ENCODE measurements around the gene CDH23. TPM values are rescaled to one million over a fixed set of nuclear protein-coding genes. Genes with fewer than 3 reads are reported as not detected.

The CDH23 gene
- total RNA-seq, 2 experiments from 2014 or later = 4.6 to 5.2 TPM

- Histone ChIP-seq H3K27me3 (ENCODE audit: control insufficient read depth in 1 of 2, insufficient read depth in 2 of 2, low read length in 2 of 2) (no peaks in the 10 kb centered on the region), H3K9me3 (ENCODE audit: control insufficient read depth in 1 of 2, insufficient read depth in 1 of 2, low read length in 2 of 2) (peaks cover 0 to 8% of the 10 kb centered on the region in 2 experiments), H3K36me3 (ENCODE audit: insufficient read depth, low read length) (no peaks in the 10 kb centered on the region), H3K4me1 (ENCODE audit: insufficient read depth, low read length) (peaks cover 3% of the 10 kb centered on the region), H3K27ac (ENCODE audit: low read depth in 1 of 2, low read length in 2 of 2) (no peak overlapping the region), H3K4me3 (ENCODE audit: low read length) (no peak overlapping the region)
- Mint-ChIP-seq H3K4me1 (ENCODE audit: low read depth) (no peaks in the 10 kb centered on the region), H3K27me3 (no peaks in the 10 kb centered on the region), H3K9me3 (no peaks in the 10 kb centered on the region), H3K27ac (no peak overlapping the region), H3K36me3 (ENCODE audit: low read depth) (no peaks in the 10 kb centered on the region), H3K4me3 (no peak overlapping the region)
- ATAC-seq (ENCODE audit: poor library complexity) (no peak), DNase-seq (peak in 2 of 14 experiments; percentile 7)
- ChIA-PET POLR2A (no interaction called here), CTCF (no interaction called here)
- TF ChIP-seq CTCF (IDR thresholded peaks at IDR 0.05) = no peak
- intact Hi-C loops (cut with DNase I, micrococcal nuclease) = no loop called here
These were observed 135.0 kb downstream of the CDH23 start for GRCh38 chr10:71531485-71532446.

- H3K27me3 ChIP-seq (ENCODE audit: control insufficient read depth in 1 of 2, insufficient read depth in 2 of 2, low read length in 2 of 2) = no peaks in the 10 kb centered on the region
- no peak overlapping the region for H3K27ac Mint-ChIP-seq
- H3K4me1 Mint-ChIP-seq (ENCODE audit: low read depth) = no peaks in the 10 kb centered on the region
- intact Hi-C loops (cut with DNase I, micrococcal nuclease) = no loop called here
- H3K4me3 ChIP-seq (ENCODE audit: low read length) = no peak overlapping the region
- TF ChIP-seq CTCF (IDR thresholded peaks at IDR 0.05) = no peak
- no peaks in the 10 kb centered on the region for H3K27me3 Mint-ChIP-seq
- ATAC-seq (ENCODE audit: poor library complexity) = no peak
- H3K36me3 ChIP-seq (ENCODE audit: insufficient read depth, low read length) = no peaks in the 10 kb centered on the region
- POLR2A ChIA-PET = no interaction called here
- H3K27ac ChIP-seq (ENCODE audit: low read depth in 1 of 2, low read length in 2 of 2) = no peak overlapping the region
- H3K9me3 ChIP-seq (ENCODE audit: control insufficient read depth in 1 of 2, insufficient read depth in 1 of 2, low read length in 2 of 2) = peaks cover 0 to 8% of the 10 kb centered on the region in 2 experiments
- CTCF ChIA-PET = no interaction called here
- peaks cover 3% of the 10 kb centered on the region for H3K4me1 ChIP-seq (ENCODE audit: insufficient read depth, low read length)
- H3K9me3 Mint-ChIP-seq = no peaks in the 10 kb centered on the region
- no peak overlapping the region for H3K4me3 Mint-ChIP-seq
- H3K36me3 Mint-ChIP-seq (ENCODE audit: low read depth) = no peaks in the 10 kb centered on the region
- no peak for DNase-seq
These were observed 136.2 kb downstream of the CDH23 start for GRCh38 chr10:71532878-71533277.

DNA sequence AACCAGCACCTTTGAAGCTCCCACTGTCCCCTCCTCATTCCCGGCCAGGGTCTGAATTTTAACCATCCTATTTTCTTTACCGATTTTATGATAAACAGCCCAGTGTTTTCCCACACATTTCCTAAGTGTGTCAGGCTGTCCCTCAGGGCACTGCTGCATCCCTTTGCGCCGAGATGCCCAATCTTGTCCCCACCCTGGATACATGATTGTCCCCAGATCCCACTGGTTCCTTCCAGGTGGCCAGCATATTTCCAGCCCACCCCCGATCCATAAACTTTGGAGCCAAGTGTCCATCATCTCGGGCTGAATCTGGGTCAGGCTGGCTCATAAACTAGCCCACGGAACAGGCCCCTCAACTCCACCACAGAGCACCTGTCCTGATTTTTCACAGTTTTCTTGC, 137.2 kb downstream of the CDH23 start:
- DNase-seq = no peak
- H3K27ac Mint-ChIP-seq = no peak overlapping the region
- intact Hi-C loops (cut with DNase I, micrococcal nuclease) = no loop called here
- Histone ChIP-seq H3K27me3 (ENCODE audit: control insufficient read depth in 1 of 2, insufficient read depth in 2 of 2, low read length in 2 of 2) (no peaks in the 10 kb centered on the region), H3K4me1 (ENCODE audit: insufficient read depth, low read length) (peaks cover 3% of the 10 kb centered on the region), H3K4me3 (ENCODE audit: low read length) (no peak overlapping the region), H3K27ac (ENCODE audit: low read depth in 1 of 2, low read length in 2 of 2) (no peak overlapping the region), H3K36me3 (ENCODE audit: insufficient read depth, low read length) (no peaks in the 10 kb centered on the region), H3K9me3 (ENCODE audit: control insufficient read depth in 1 of 2, insufficient read depth in 1 of 2, low read length in 2 of 2) (peaks cover 0 to 8% of the 10 kb centered on the region in 2 experiments)
- ChIA-PET POLR2A (no interaction called here), CTCF (no interaction called here)
- H3K4me1 Mint-ChIP-seq (ENCODE audit: low read depth) = no peaks in the 10 kb centered on the region
- no peak for ATAC-seq (ENCODE audit: poor library complexity)
- no peak for TF ChIP-seq CTCF (IDR thresholded peaks at IDR 0.05)
- no peaks in the 10 kb centered on the region for H3K9me3 Mint-ChIP-seq
- no peaks in the 10 kb centered on the region for H3K36me3 Mint-ChIP-seq (ENCODE audit: low read depth)
- H3K27me3 Mint-ChIP-seq = no peaks in the 10 kb centered on the region
- no peak overlapping the region for H3K4me3 Mint-ChIP-seq
